Measurements from ENCODE around the gene SRRD. TPM values are rescaled to one million over a fixed set of nuclear protein-coding genes. Genes with fewer than 3 reads are reported as not detected.

The SRRD gene
- total RNA-seq, 4 donors from 2014 or later: 12.7 to 20.5 (median 15.2) TPM

GRCh38 chr22:26462051-26462450 lies 21.6 kb upstream of the SRRD start:
- intact Hi-C loops (cut with DNase I): loop anchor here (5.0 kb wide), 1 partner anchor 100 kb away; no protein-coding TSS in a partner anchor
- 94% methylated on average over 5 of the region's 5 CpGs for WGBS
- DNase-seq (ENCODE audit: extremely low spot score): no peak
- TF ChIP-seq CTCF (IDR thresholded peaks at IDR 0.05): no peak
- no peak for TF ChIP-seq POLR2A (IDR thresholded peaks at IDR 0.05; ENCODE audit: low read depth)
- no peak for TF ChIP-seq EP300 (IDR thresholded peaks at IDR 0.05)
- no peaks in the 10 kb centered on the region for H3K27me3 ChIP-seq
- H3K36me3 ChIP-seq: peaks cover 42 to 96% (median 77%) of the 10 kb centered on the region in 4 donors
- peaks cover 0 to 11% (median 3%) of the 10 kb centered on the region in 4 donors for H3K4me1 ChIP-seq
- no peak overlapping the region for H3K27ac ChIP-seq (replicated peaks in 1 of 4)
- H3K9me3 ChIP-seq: no peaks in the 10 kb centered on the region
- H3K4me3 ChIP-seq: no peak overlapping the region

GRCh38 chr22:26462641-26463040 lies 21.0 kb upstream of the SRRD start:
- H3K9me3 ChIP-seq: no peaks in the 10 kb centered on the region
- intact Hi-C loops (cut with DNase I): loop anchor here (5.0 kb wide), 1 partner anchor 100 kb away; no protein-coding TSS in a partner anchor
- WGBS: 89% methylated on average over 3 of the region's 3 CpGs
- H3K4me3 ChIP-seq: no peak overlapping the region
- TF ChIP-seq POLR2AphosphoS5 (IDR thresholded peaks at IDR 0.05): no peak
- TF ChIP-seq POLR2A (IDR thresholded peaks at IDR 0.05; ENCODE audit: low read depth): no peak
- no peak for TF ChIP-seq CTCF (IDR thresholded peaks at IDR 0.05)
- no peak for TF ChIP-seq EP300 (IDR thresholded peaks at IDR 0.05)
- H3K27me3 ChIP-seq: no peaks in the 10 kb centered on the region
- peaks cover 0 to 11% (median 3%) of the 10 kb centered on the region in 4 donors for H3K4me1 ChIP-seq
- no peak for DNase-seq (ENCODE audit: extremely low spot score)
- no peak overlapping the region for H3K27ac ChIP-seq (replicated peaks in 1 of 4)
- peaks cover 42 to 96% (median 77%) of the 10 kb centered on the region in 4 donors for H3K36me3 ChIP-seq

GRCh38 chr22:26463101-26463661 lies 20.5 kb upstream of the SRRD start:
- 80% methylated on average over 9 of the region's 10 CpGs for WGBS
- Histone ChIP-seq H3K36me3 (peaks cover 42 to 96% (median 77%) of the 10 kb centered on the region in 4 donors), H3K27me3 (no peaks in the 10 kb centered on the region), H3K27ac (replicated peaks in 1 of 4) (no peak overlapping the region), H3K4me3 (no peak overlapping the region), H3K9me3 (no peaks in the 10 kb centered on the region), H3K4me1 (peaks cover 0 to 11% (median 3%) of the 10 kb centered on the region in 4 donors)
- TF ChIP-seq EP300 (IDR thresholded peaks at IDR 0.05) (no peak), CTCF (IDR thresholded peaks at IDR 0.05) (no peak), POLR2A (IDR thresholded peaks at IDR 0.05; ENCODE audit: low read depth) (no peak), POLR2AphosphoS5 (IDR thresholded peaks at IDR 0.05) (no peak)
- intact Hi-C loops (cut with DNase I): loop anchor here (5.0 kb wide), 1 partner anchor 101 kb away; no protein-coding TSS in a partner anchor
- no peak for DNase-seq (ENCODE audit: extremely low spot score)

- no peak for TF ChIP-seq POLR2AphosphoS5 (IDR thresholded peaks at IDR 0.05)
- TF ChIP-seq POLR2A (IDR thresholded peaks at IDR 0.05; ENCODE audit: low read depth): no peak
- no peak for TF ChIP-seq CTCF (IDR thresholded peaks at IDR 0.05)
- no peak for TF ChIP-seq EP300 (IDR thresholded peaks at IDR 0.05)
- peaks cover 0 to 11% (median 3%) of the 10 kb centered on the region in 4 donors for H3K4me1 ChIP-seq
- intact Hi-C loops (cut with DNase I): loop anchor here (5.0 kb wide), 1 partner anchor 101 kb away; no protein-coding TSS in a partner anchor
- no peaks in the 10 kb centered on the region for H3K9me3 ChIP-seq
- H3K27ac ChIP-seq (replicated peaks in 1 of 4): no peak overlapping the region
- WGBS: 78% methylated on average over 8 of the region's 9 CpGs
- DNase-seq (ENCODE audit: extremely low spot score): no peak
- H3K36me3 ChIP-seq: peaks cover 44 to 96% (median 78%) of the 10 kb centered on the region in 4 donors
- no peak overlapping the region for H3K4me3 ChIP-seq
- H3K27me3 ChIP-seq: no peaks in the 10 kb centered on the region
These were observed 20.0 kb upstream of the SRRD start for GRCh38 chr22:26463688-26464087.
